Loucy (cell line): ENCODE results near the gene EXOSC10.

Experiments
- H2AFZ ChIP-seq: fragments of 200-600 bp; sonication (generic); 2 replicates; pipeline ENCODE4 v1.6.0; 2016; ENCODE audit warnings: antibody characterized with exemption, mild to moderate bottlenecking, low read length, moderate library complexity
- H3F3A ChIP-seq: fragments of 200-600 bp; 2 replicates; pipeline ENCODE4 v1.6.0; 2016; ENCODE audit warnings: antibody characterized with exemption, low read depth, mild to moderate bottlenecking
- H3K27me3 ChIP-seq: fragments of 200-600 bp; sonication (generic); 2 replicates; pipeline ENCODE4 v1.6.1; 2014; ENCODE audit warnings: low read length, mild to moderate bottlenecking; ENCODE audit not compliant: insufficient read depth, poor library complexity, severe bottlenecking
- H3K36me3 ChIP-seq: fragments of 200-600 bp; sonication (generic); 2 replicates; pipeline ENCODE4 v1.6.1; 2016; ENCODE audit warnings: low read length; ENCODE audit not compliant: insufficient read depth
- H3K4me1 ChIP-seq: fragments of 200-600 bp; sonication (generic); 2 replicates; pipeline ENCODE4 v1.5.1; 2014; ENCODE audit warnings: low read length, mild to moderate bottlenecking; ENCODE audit not compliant: insufficient read depth, poor library complexity, severe bottlenecking
- H3K4me2 ChIP-seq: fragments of 200-600 bp; sonication (generic); 2 replicates; pipeline ENCODE4 v1.6.0; 2014; ENCODE audit warnings: antibody characterized with exemption, low read length, low read depth, mild to moderate bottlenecking; ENCODE audit not compliant: poor library complexity, severe bottlenecking
- H3K4me3 ChIP-seq: fragments of 200-600 bp; sonication (generic); 2 replicates; pipeline ENCODE4 v1.5.1; 2014; ENCODE audit warnings: low read length, mild to moderate bottlenecking, mixed read lengths; ENCODE audit not compliant: poor library complexity, severe bottlenecking
- H3K79me2 ChIP-seq: fragments of 200-600 bp; sonication (generic); 2 replicates; pipeline ENCODE4 v1.6.1; 2014; ENCODE audit warnings: low read length; ENCODE audit not compliant: insufficient read depth
- H3K9ac ChIP-seq: fragments of 200-600 bp; sonication (generic); 2 replicates; pipeline ENCODE4 v1.6.0; 2014; ENCODE audit warnings: mild to moderate bottlenecking, low read depth, low read length, moderate library complexity; ENCODE audit not compliant: poor library complexity, severe bottlenecking
- H3K9me2 ChIP-seq: fragments of 200-600 bp; sonication (generic); replicated peaks from 2 replicates; pipeline ENCODE4 v1.6.1; 2016; ENCODE audit warnings: low read depth, low read length, mixed read lengths
- H3K9me3 ChIP-seq: fragments of 200-600 bp; sonication (generic); 2 replicates; pipeline ENCODE4 v1.6.1; 2014; ENCODE audit warnings: mild to moderate bottlenecking, antibody characterized with exemption, low read length, low read depth; ENCODE audit not compliant: insufficient read depth
- H4K20me1 ChIP-seq: fragments of 200-600 bp; sonication (generic); 2 replicates; pipeline ENCODE4 v1.6.0; 2014; ENCODE audit warnings: antibody characterized with exemption, low read length, mild to moderate bottlenecking; ENCODE audit not compliant: insufficient read depth, poor library complexity, severe bottlenecking
- EZH2phosphoT487 ChIP-seq: fragments of 200-600 bp; IDR thresholded peaks from 2 replicates; pipeline ENCODE4 v1.6.1; 2018; ENCODE audit warnings: antibody characterized with exemption, mild to moderate bottlenecking, moderate library complexity, borderline replicate concordance
- TF ChIP-seq, protein P1 (sequence below): fragments of 200-600 bp; sonication (generic); conservative IDR thresholded peaks from 2 replicates; pipeline ENCODE4 v1.5.1; 2014; ENCODE audit warnings: mild to moderate bottlenecking, antibody characterized with exemption, low read length

The EXOSC10 gene

DNA sequence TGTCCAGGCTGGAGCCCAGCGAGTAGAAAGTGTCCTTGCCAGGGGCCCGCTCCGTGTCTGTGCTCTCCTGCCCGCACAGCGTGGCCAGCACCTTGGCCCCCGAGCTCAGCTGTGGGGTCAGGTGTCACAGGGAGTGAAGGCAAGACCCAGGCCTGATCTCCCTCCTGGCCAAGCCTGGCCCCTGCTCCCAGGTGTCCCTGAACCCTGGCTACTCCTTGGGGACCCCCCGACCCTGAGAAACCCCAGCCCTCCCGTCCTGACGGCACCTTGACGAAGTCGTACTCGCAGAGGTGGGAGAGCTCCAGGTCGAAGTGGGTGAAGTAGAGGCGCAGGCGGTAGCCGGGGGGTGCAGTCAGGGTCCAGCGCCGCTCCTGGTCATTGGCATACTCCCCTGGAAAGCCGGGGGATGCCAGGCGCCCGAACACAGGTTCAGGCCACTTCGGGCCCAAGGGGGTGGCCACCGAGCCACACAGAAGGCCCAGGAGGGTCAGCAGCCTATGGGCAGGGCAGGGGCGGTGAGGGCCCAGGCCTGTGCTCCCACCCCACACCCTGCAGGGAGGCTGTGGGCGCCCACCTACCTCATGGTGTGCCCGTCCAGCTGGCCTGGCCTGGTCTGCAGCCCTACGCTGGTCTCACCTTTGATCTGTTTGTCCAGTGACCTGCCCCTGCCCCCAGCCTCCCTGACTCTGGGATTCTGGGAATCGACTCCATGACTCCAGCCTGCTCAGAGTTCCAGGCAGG lies 52.9 kb downstream of the EXOSC10 start, which contains the start of gene MASP2:
Gene MASP2 (minus strand): TSS at position 615 of the 741 bp plus-strand sequence. CDS start 32 bp downstream, at position 583.
- H3K4me3 ChIP-seq = no peak within 1 kb of the TSS
- H3K9ac ChIP-seq = no peak within 1 kb of the TSS
- TF ChIP-seq, protein P1, sequence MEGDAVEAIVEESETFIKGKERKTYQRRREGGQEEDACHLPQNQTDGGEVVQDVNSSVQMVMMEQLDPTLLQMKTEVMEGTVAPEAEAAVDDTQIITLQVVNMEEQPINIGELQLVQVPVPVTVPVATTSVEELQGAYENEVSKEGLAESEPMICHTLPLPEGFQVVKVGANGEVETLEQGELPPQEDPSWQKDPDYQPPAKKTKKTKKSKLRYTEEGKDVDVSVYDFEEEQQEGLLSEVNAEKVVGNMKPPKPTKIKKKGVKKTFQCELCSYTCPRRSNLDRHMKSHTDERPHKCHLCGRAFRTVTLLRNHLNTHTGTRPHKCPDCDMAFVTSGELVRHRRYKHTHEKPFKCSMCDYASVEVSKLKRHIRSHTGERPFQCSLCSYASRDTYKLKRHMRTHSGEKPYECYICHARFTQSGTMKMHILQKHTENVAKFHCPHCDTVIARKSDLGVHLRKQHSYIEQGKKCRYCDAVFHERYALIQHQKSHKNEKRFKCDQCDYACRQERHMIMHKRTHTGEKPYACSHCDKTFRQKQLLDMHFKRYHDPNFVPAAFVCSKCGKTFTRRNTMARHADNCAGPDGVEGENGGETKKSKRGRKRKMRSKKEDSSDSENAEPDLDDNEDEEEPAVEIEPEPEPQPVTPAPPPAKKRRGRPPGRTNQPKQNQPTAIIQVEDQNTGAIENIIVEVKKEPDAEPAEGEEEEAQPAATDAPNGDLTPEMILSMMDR = no peak
- no peak for TF ChIP-seq EZH2phosphoT487

DNA sequence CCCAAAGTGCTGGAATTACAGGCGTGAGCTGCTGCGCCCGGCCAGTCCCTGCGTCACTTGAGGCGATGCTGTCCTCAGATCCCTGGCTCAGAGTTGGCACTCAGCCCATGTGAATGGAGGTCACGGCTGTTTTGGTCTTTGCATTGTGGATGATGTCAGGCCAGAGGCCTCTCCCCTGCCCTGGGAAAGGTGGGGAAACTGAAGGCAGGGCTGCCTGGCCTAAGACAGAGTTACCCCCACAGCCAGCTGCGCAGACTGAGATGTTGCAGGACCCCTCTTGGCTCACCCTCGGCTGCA lies 53.5 kb downstream of the EXOSC10 start:
- Histone ChIP-seq H3K4me3 (no peak overlapping the region), H2AFZ (no peak overlapping the region), H3F3A (no peaks in the 10 kb centered on the region), H4K20me1 (no peaks in the 10 kb centered on the region), H3K9me2 (no peaks in the 10 kb centered on the region), H3K9me3 (no peaks in the 10 kb centered on the region), H3K4me2 (no peak overlapping the region), H3K9ac (no peak overlapping the region), H3K36me3 (no peaks in the 10 kb centered on the region), H3K4me1 (no peaks in the 10 kb centered on the region), H3K79me2 (no peaks in the 10 kb centered on the region), H3K27me3 (no peaks in the 10 kb centered on the region)
- TF ChIP-seq, protein P1 = no peak
- no peak for TF ChIP-seq EZH2phosphoT487

More for the DNA sequence above, 52.9 kb downstream of the EXOSC10 start, which contains the start of gene MASP2:
- Histone ChIP-seq H3K36me3 (no peaks in the 10 kb centered on the region), H3K79me2 (no peaks in the 10 kb centered on the region), H3F3A (no peaks in the 10 kb centered on the region), H3K4me1 (no peaks in the 10 kb centered on the region), H4K20me1 (no peaks in the 10 kb centered on the region), H3K4me2 (no peak within 1 kb of the TSS), H3K9me3 (no peaks in the 10 kb centered on the region), H3K9me2 (no peaks in the 10 kb centered on the region), H3K27me3 (no peaks in the 10 kb centered on the region), H2AFZ (no peak within 1 kb of the TSS)

DNA sequence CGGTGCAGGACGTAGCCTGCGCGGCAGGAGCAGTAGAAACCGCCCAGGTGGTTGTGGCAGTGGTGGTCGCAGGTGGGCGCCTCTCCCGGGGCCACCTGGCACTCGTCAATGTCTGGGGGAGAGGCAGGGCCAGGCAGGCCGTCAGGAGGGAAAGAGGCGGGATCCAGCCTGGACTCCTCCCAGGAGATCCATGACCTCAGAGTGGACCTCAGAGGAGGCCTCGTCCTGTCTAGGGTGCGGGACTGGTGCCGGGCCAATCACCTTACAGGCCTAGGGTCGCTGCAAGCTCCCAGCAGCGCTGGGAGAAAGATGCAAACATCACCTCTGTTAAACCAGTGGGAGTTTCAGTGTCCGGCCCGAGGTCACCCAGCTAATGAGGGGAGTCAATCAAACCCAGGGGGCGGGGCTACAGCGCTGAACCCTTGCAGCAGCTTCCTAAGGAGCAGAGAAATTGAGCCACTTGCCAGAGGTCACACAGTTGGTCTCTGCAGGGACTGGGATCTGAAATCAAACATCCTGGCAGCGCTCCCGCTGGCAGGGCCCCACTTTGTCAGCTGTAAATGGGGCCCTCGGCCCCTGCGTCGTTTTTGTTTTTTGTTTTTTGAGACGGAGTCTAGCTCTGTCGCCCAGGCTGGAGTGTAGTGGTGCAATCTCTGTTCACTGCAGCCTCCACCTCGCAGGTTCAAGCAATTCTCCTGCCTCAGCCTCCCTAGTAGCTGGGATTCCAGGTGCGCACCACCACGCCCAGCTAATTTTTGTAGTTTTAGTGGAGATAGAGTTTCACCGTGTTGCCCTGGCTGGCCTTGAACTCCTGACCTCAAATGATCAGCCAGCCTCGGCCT lies 54.0 kb downstream of the EXOSC10 start:
- Histone ChIP-seq H3K4me1 (no peaks in the 10 kb centered on the region), H3K27me3 (no peaks in the 10 kb centered on the region), H4K20me1 (no peaks in the 10 kb centered on the region), H3K36me3 (no peaks in the 10 kb centered on the region), H3K4me3 (no peak overlapping the region), H3K9me2 (no peaks in the 10 kb centered on the region), H3K79me2 (no peaks in the 10 kb centered on the region), H2AFZ (no peak overlapping the region), H3K9ac (no peak overlapping the region), H3K4me2 (no peak overlapping the region), H3K9me3 (no peaks in the 10 kb centered on the region), H3F3A (no peaks in the 10 kb centered on the region)
- TF ChIP-seq, protein P1 = no peak
- no peak for TF ChIP-seq EZH2phosphoT487
